ENCODE results near the gene CELF3. TPM values are rescaled to one million over a fixed set of nuclear protein-coding genes. Genes with fewer than 3 reads are reported as not detected.

Gene CELF3
- total and polyA plus RNA-seq, 2 donors (not counting 1 experiment from before 2014, with no cell fraction given) = not detected

DNA sequence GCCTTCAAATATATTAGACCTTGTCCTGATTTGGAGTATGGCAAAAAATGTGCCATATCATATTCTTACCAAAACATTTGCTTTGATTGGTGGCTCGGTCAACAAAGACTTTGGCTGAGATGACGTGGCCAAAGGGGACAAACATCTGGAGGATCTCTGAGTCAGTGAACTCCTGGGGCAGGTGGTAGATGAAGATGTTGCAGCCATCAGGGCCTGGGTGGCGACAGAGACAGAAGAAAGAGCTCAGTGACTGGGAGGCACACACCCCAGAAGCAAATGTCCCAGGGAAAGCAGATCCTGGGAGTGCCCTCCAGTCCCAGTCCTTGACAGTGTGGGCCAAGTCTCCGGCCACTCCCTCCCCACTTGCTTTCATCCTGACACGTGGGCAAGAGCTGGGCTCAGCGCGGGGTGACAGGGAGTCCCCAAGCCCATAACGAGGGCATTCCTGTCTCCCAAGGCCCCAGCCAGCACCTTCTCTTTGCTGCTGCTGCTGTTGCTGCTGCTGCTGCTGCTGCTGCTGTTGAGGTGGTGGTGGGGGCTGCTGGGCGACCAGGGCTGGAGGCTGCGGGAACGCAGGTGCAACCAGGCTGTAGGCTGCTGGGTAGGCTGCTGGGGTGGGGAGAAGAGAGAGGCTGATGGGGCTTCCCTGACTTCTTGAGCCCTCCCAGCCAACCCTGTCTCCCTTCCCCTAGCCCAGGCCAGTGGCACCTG, 10.7 kb downstream of the CELF3 start:
- Mint-ChIP-seq H3K4me1 (no peaks in the 10 kb centered on the region), H3K27ac (no peak overlapping the region), H3K9me3 (ENCODE audit: insufficient read depth) (no peaks in the 10 kb centered on the region), H3K4me3 (no peak overlapping the region), H3K27me3 (peaks cover 4% of the 10 kb centered on the region)
- intact Hi-C loops (cut with micrococcal nuclease) = no loop called here
- H2AFZ ChIP-seq (ENCODE audit: insufficient read depth, low read depth, low read length, poor library complexity, severe bottlenecking) = no peak overlapping the region
- ChIA-PET CTCF (interaction anchor here (1.6 kb wide), 1 partner anchor 9 kb away, joined by 3 read pairs; no protein-coding TSS in a partner anchor), POLR2A (no interaction called here)
- WGBS (ENCODE audit: insufficient coverage) = 86% methylated on average over 6 of the region's 11 CpGs
- H3K9ac ChIP-seq (ENCODE audit: low read length) = no peak overlapping the region
- H3K79me2 ChIP-seq (ENCODE audit: control insufficient read depth, insufficient read depth, low read length) = no peaks in the 10 kb centered on the region
- H4K20me1 ChIP-seq (ENCODE audit: control insufficient read depth, insufficient read depth, low read length, poor library complexity, severe bottlenecking) = no peaks in the 10 kb centered on the region
- H3K27ac ChIP-seq (ENCODE audit: low read length in 2 of 2) = no peak overlapping the region
- peaks cover 0 to 5% (median 0%) of the 10 kb centered on the region in 4 experiments for H3K27me3 ChIP-seq (replicated peaks in 1 of 4; ENCODE audit: control extremely low read depth in 1 of 4, control insufficient read depth in 3 of 4, insufficient read depth in 4 of 4, low read length in 3 of 4)
- H3K9me3 ChIP-seq (ENCODE audit: control extremely low read depth in 1 of 3, control insufficient read depth in 2 of 3, insufficient read depth in 1 of 3, low read length in 2 of 3) = no peaks in the 10 kb centered on the region
- H3K36me3 ChIP-seq (replicated peaks in 1 of 2; ENCODE audit: control extremely low read depth in 1 of 2, control insufficient read depth in 1 of 2, extremely low read depth in 1 of 2, insufficient read depth in 2 of 2, low read length in 1 of 2) = no peaks in the 10 kb centered on the region
- TF ChIP-seq CTCF (IDR thresholded peaks at IDR 0.05) = no peak
- no peaks in the 10 kb centered on the region for H3K4me1 ChIP-seq (ENCODE audit: control insufficient read depth in 2 of 2, insufficient read depth in 2 of 2, low read length in 2 of 2)
- DNase-seq (no peak), ATAC-seq (ENCODE audit: low read depth) (no peak)
- no peak overlapping the region for H3K4me2 ChIP-seq (replicated peaks; ENCODE audit: low read depth, low read length, poor library complexity, severe bottlenecking)
- no peak overlapping the region for H3K4me3 ChIP-seq (ENCODE audit: control extremely low read depth in 1 of 5, extremely low read depth in 1 of 5, insufficient read depth in 1 of 5, low read depth in 2 of 5, low read length in 4 of 5)

DNA sequence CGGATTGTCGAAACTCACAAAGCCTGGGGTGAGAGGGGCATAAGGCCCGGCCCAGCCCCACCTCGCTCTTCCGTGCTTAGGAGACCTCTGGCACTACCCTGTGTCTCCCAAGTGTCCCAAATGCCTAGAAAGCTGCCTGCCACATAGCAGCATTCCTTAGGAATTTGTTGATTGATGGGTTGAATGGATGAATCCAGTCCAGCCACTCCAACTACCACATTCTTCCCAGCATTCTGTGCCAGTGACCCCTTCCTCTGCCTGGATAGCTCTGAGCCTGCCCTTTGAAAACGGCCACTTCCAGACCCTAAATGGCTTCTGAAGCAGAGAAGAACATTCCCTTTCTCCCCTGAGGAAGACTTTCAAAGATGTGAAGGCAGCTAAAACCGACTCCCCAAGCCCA, 11.5 kb downstream of the CELF3 start:
- Histone ChIP-seq H3K4me2 (replicated peaks; ENCODE audit: low read depth, low read length, poor library complexity, severe bottlenecking) (no peak overlapping the region), H3K27me3 (replicated peaks in 1 of 4; ENCODE audit: control extremely low read depth in 1 of 4, control insufficient read depth in 3 of 4, insufficient read depth in 4 of 4, low read length in 3 of 4) (peaks cover 0 to 5% (median 0%) of the 10 kb centered on the region in 4 experiments), H3K4me3 (ENCODE audit: control extremely low read depth in 1 of 5, extremely low read depth in 1 of 5, insufficient read depth in 1 of 5, low read depth in 2 of 5, low read length in 4 of 5) (no peak overlapping the region), H3K27ac (ENCODE audit: low read length in 2 of 2) (no peak overlapping the region), H3K79me2 (ENCODE audit: control insufficient read depth, insufficient read depth, low read length) (no peaks in the 10 kb centered on the region), H2AFZ (ENCODE audit: insufficient read depth, low read depth, low read length, poor library complexity, severe bottlenecking) (no peak overlapping the region), H3K4me1 (ENCODE audit: control insufficient read depth in 2 of 2, insufficient read depth in 2 of 2, low read length in 2 of 2) (no peaks in the 10 kb centered on the region), H4K20me1 (ENCODE audit: control insufficient read depth, insufficient read depth, low read length, poor library complexity, severe bottlenecking) (no peaks in the 10 kb centered on the region), H3K36me3 (replicated peaks in 1 of 2; ENCODE audit: control extremely low read depth in 1 of 2, control insufficient read depth in 1 of 2, extremely low read depth in 1 of 2, insufficient read depth in 2 of 2, low read length in 1 of 2) (peaks cover 0 to under 1% of the 10 kb centered on the region in 2 experiments), H3K9me3 (ENCODE audit: control extremely low read depth in 1 of 3, control insufficient read depth in 2 of 3, insufficient read depth in 1 of 3, low read length in 2 of 3) (no peaks in the 10 kb centered on the region), H3K9ac (ENCODE audit: low read length) (no peak overlapping the region)
- H3K9me3 Mint-ChIP-seq (ENCODE audit: insufficient read depth) = no peaks in the 10 kb centered on the region
- no peak for TF ChIP-seq CTCF (IDR thresholded peaks at IDR 0.05)
- TF ChIP-seq EZH2 (IDR thresholded peaks at IDR 0.05; ENCODE audit: borderline replicate concordance, insufficient read depth, low read depth, low read length, poor library complexity, severe bottlenecking) = no peak
- ChIA-PET CTCF (interaction anchor here (1.6 kb wide), 1 partner anchor 10 kb away, joined by 3 read pairs; no protein-coding TSS in a partner anchor), POLR2A (no interaction called here)
- H3K4me3 Mint-ChIP-seq = no peak overlapping the region
- DNase-seq (no peak), ATAC-seq (ENCODE audit: low read depth) (no peak)
- peaks cover 4% of the 10 kb centered on the region for H3K27me3 Mint-ChIP-seq
- no peak overlapping the region for H3K27ac Mint-ChIP-seq
- intact Hi-C loops (cut with micrococcal nuclease) = no loop called here
- H3K4me1 Mint-ChIP-seq = no peaks in the 10 kb centered on the region
- 99% methylated on average over 6 of the region's 7 CpGs for WGBS (ENCODE audit: insufficient coverage)
